ENCODE data around the gene IFITM10.

IFITM10 gene

GRCh38 chr11:1762537-1763302 lies 12.3 kb upstream of the IFITM10 start:
- FAIRE-seq (no peak), DNase-seq (ENCODE audit: insufficient read length, low spot score) (peak; percentile 84)
- no peak for TF ChIP-seq POLR2A (IDR thresholded peaks at IDR 0.05; ENCODE audit: low read depth, low read length)

DNA sequence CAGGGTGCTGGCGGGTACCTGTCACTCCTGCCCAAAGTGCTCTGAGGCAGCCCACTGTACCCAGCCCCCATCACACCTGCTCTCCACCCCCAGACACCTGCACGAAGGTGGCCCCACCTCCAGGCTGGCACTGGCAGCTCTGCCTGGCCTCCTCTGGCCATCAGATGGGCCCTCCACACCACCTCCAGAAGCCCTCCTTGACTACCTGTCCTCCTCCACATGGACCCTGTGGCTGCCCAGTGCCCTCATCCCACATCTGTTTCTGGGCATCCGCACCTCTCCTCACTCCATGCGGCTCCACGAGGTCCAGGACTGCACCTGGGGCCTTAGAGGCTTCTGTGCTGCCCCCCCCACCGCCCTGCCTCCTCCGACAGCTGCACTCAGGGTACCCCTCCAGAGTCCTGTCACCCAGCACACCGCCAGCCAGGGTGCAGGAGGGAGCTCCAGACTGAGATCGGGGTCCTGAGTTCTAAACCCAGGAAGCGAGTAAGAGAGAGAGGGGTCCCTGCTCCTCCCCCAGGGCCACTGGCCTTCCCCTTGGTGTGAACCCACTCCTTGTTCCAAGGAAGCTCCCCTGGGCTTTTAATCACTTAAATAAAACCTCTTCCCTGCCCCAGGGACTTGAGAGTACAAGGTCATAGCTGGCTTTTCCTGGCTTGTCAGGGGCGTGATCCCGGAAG lies 11.6 kb upstream of the IFITM10 start:
- no peak for FAIRE-seq
- no peak for TF ChIP-seq POLR2A (IDR thresholded peaks at IDR 0.05; ENCODE audit: low read depth, low read length)
- no peak for DNase-seq (ENCODE audit: insufficient read length, low spot score)

DNA sequence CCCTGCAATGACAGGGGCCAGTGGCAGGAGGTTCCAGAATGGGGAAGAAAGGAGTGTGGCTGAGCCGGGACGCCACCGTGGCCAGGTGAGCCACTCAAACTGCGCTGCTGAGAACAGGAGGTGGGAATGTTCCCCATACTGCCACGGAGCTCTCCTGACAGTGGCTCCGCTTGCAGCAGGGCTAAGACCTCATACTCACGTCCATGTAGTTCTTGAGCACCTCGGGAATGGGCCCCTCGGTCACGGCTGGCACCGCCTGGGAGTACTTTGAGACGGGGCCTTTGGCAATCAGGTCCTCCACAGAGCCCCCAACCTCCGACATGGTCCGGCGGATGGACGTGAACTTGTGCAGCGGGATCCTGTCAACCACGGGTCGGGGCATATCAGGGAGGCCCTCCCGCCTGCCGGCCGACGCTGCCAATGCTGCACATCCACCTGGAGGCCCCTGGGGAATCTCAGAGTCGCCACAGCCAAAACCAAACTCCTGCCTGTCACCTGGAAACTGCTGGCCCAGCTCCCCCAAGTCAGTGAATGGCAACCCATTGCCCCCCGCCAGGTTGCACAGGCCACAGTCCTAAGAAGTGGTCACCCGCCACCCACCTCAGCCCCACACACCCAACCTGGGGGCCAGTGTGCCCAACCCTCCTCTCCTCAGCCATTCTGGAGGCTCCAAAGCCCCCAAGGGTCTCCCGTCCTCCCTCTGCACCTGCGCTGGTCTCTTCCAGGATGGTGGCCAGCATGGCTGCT lies 10.9 kb upstream of the IFITM10 start:
- TF ChIP-seq POLR2A (IDR thresholded peaks at IDR 0.05; ENCODE audit: low read depth, low read length), result no peak
- FAIRE-seq (no peak), DNase-seq (ENCODE audit: insufficient read length, low spot score) (no peak)

- 0 out of 2 replicates have a peak, but pooled peaks have one; percentile 5 for TF ChIP-seq POLR2A (IDR thresholded peaks at IDR 0.05; ENCODE audit: low read depth, low read length)
- DNase-seq (ENCODE audit: insufficient read length, low spot score), result peak; percentile 90
- FAIRE-seq, result no peak
These were observed 10.1 kb upstream of the IFITM10 start for GRCh38 chr11:1760351-1761109.

DNA sequence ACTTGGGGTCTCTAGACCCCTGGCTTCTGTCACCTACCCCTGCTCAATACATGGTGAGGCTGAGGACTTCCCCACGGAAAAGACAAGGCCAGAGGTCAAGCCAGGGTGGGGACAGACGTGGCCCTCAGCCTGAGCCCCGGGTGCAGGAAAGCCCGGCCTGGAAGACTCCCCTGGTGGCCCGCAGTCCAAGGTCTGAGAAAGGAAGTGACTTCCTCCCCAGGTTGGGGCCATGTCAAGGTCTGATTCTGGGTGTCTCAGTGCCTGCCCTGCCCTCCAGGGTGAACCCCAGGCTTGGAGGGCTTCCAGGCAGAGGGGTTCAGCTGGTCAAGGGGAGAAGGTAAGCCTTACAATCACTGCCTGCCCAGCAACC lies 9.4 kb upstream of the IFITM10 start:
- TF ChIP-seq POLR2A (IDR thresholded peaks at IDR 0.05; ENCODE audit: low read depth, low read length), result no peak
- DNase-seq (ENCODE audit: insufficient read length, low spot score) (no peak), FAIRE-seq (no peak)

DNA sequence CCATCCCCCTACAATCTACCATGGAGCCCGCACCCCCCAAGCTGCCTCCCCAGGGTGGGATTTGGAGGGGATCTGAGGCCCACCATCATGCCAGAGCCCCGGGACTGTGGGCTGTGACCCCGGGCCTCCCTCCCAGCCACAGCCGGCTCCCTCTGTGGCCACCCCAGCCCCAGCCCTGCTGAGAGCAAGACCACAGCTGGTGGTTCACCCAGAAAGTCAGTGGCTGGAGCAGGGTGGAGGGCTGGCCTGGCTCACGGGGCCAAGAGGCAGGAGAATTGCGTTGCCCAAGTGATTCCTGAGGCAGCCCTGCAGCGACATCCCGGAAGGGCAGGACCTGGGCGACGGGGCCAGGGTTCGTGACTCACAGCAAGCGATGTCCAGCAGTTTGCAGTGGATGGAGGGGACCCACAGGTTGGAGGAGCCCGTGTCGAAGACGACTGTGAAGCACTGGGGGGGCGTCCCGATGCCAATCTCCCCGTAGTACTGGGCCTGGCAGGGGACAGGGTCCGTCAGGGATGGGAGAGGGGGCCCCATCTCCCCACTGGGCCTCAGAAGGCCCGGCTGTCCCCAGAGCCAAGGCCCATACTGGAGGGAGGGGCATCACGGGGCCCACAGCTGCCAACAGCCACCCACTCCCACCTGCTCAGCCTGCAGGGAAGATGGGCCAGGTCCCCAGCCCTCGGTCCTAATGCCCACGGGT lies 8.9 kb upstream of the IFITM10 start:
- no peak for TF ChIP-seq POLR2A (IDR thresholded peaks at IDR 0.05; ENCODE audit: low read depth, low read length)
- DNase-seq (ENCODE audit: insufficient read length, low spot score) (no peak), FAIRE-seq (no peak)

DNA sequence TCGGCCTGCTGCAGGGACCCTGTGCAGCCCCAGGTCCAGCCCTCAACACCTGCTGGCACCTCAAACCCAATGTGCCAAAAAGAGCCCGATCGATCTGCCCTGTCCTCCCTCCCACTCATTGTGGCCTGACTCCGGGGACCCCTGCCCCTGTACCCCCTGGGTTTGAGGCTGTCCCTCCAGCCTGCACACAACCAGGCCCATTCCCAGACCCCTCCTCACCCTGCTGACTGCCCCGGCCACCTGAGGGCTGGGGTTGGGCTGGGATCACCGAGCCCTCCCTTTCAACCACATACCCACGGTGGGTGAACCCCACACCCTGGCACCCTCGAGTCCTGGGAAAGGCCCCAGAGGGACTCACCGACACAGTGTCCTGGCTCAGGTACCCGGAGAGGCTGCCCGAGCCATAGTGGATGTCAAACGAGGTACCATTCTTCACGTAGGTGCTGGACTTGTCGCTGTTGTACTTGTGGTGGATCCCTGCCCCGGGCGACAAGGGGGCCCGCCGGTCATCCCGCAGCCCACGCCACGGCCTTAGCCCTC lies 8.3 kb upstream of the IFITM10 start:
- DNase-seq (ENCODE audit: insufficient read length, low spot score) (no peak), FAIRE-seq (no peak)
- no peak for TF ChIP-seq POLR2A (IDR thresholded peaks at IDR 0.05; ENCODE audit: low read depth, low read length)

GRCh38 chr11:1757861-1758610 lies 7.6 kb upstream of the IFITM10 start:
- DNase-seq (ENCODE audit: insufficient read length, low spot score), result no peak
- no peak for TF ChIP-seq POLR2A (IDR thresholded peaks at IDR 0.05; ENCODE audit: low read depth, low read length)
- no peak for FAIRE-seq

DNA sequence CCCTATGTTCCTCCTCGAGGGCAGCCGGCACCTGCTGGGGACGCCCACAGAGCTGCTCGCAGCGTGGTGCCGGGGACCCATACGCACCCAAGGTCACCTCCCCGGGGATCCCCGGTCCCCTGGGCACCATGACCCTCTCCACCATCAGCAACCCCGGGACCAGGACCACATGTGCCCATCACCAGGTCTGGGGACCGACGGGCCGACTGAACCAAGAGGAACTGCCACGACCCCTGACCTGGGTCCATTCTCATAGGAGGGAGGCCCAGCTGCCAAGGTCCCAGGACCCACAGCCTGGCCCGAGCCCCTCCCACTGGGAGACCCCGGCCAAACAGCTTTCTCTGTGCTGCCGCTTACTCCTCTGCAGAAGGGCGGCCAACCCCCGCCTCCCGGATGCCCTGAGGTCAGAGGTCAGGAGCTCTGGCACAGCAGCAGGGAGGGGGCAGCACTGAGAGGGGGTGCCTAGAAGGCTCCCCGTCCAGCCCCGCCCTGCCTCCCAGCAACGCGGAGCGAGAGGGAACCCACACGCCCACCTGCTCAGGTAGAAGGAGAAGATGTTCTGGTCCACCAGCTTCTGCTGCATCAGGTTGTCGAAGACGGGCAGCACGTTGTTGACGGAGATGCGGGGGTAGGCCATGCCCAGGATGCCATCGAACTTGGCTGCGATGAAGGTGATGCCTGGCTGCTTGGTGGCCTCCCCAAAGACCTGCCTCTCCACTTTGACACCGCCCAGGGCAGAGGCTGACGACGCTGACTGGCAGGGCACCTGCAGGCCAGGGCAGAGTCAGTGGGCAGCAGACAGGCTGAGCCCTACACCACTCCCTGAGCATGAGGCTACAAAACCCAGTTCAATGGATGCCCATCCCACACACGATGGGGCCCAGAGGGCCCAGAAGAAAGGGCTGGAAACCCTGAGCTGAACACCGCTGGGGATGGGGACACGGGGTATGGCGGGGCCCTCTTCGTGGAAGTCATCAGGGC lies 6.7 kb upstream of the IFITM10 start:
- no peak for DNase-seq (ENCODE audit: insufficient read length, low spot score)
- no peak for TF ChIP-seq POLR2A (IDR thresholded peaks at IDR 0.05; ENCODE audit: low read depth, low read length)
- FAIRE-seq, result no peak

- FAIRE-seq (no peak), DNase-seq (ENCODE audit: insufficient read length, low spot score) (no peak)
- no peak for TF ChIP-seq POLR2A (IDR thresholded peaks at IDR 0.05; ENCODE audit: low read depth, low read length)
These were observed 5.5 kb upstream of the IFITM10 start for GRCh38 chr11:1755692-1756561.

DNA sequence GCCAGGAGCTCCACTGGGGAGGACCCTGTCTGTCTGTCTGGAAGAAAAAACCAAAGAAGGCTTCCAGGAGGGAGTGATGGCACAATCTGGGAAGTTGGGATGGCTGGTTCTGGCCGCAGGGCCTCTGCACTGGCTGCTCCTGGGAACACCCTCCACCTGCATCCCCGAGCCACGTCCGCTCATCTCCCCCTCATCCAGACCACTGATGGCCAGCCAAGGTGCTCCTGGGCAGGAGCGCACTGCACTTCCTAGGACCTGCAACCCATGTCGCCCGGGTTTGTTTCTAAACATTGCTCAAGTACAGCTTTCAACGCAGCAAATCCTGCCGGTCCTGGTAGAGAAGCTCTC lies 4.9 kb upstream of the IFITM10 start:
- FAIRE-seq, result no peak

More for the DNA sequence above, 4.9 kb upstream of the IFITM10 start:
- DNase-seq (ENCODE audit: insufficient read length, low spot score), result no peak
- no peak for TF ChIP-seq POLR2A (IDR thresholded peaks at IDR 0.05; ENCODE audit: low read depth, low read length)

Data from H54 (cell line).